A172 (cell line): ENCODE data around the gene SMIM10. TPM values are rescaled to one million over a fixed set of nuclear protein-coding genes. Genes with fewer than 3 reads are reported as not detected.
"Not testable (repeated sequence)": the region's sequence is repeated elsewhere in the genome, so short reads cannot be mapped to it uniquely, and the experiment has no call there.

ENCODE experiments used
- DNase-seq: peaks from one replicate; pipeline ENCODE4 v3.0.0-alpha.2; 2015; ENCODE audit warnings: low spot score
- total RNA-seq: library from RNA; depleted of rRNA; stranded (reverse); fragments of >200 nt; shearing (Covaris generic); gene quantifications from 2 replicates; pipeline ENCODE4 v1.2.3, GENCODE V29; 2014; rRNA removed

SMIM10 gene
- 0.40 and 0.60 TPM in 2 replicates for total RNA-seq

GRCh38 chrX:134990801-134991481 is at the start of gene SMIM10:
Gene SMIM10 (plus strand): TSS chrX:134990991. CDS start chrX:134991096, 105 bp downstream.
- peak; percentile 20 for DNase-seq

- not testable (repeated sequence) for DNase-seq
Observed at GRCh38 chrX:134946364-134946763, 44.4 kb upstream of the SMIM10 start.

GRCh38 chrX:134948333-134949241 is 42.2 kb upstream of the SMIM10 start:
- DNase-seq, result peak; percentile 85

GRCh38 chrX:134949271-134949670 is 41.5 kb upstream of the SMIM10 start:
- DNase-seq, result peak; percentile 58

- no peak for DNase-seq
Observed at GRCh38 chrX:134957836-134958235, 33.0 kb upstream of the SMIM10 start.

GRCh38 chrX:134960366-134960765 is 30.4 kb upstream of the SMIM10 start:
- not testable (repeated sequence) for DNase-seq

GRCh38 chrX:134963041-134963440 is 27.8 kb upstream of the SMIM10 start:
- no peak for DNase-seq

- no peak for DNase-seq
Observed at GRCh38 chrX:134969726-134970125, 21.1 kb upstream of the SMIM10 start.

GRCh38 chrX:134971926-134972325 is 18.9 kb upstream of the SMIM10 start:
- DNase-seq, result no peak

GRCh38 chrX:134975516-134975915 is 15.3 kb upstream of the SMIM10 start:
- no peak for DNase-seq

GRCh38 chrX:134981910-134982309 is 8.9 kb upstream of the SMIM10 start:
- no peak for DNase-seq

- DNase-seq, result no peak
Observed at GRCh38 chrX:134982748-134983147, 8.0 kb upstream of the SMIM10 start.

- DNase-seq, result no peak
Observed at GRCh38 chrX:134985479-134985878, 5.3 kb upstream of the SMIM10 start.

- DNase-seq, result no peak
Observed at GRCh38 chrX:134990475-134990800, 353 bp upstream of the SMIM10 start.

GRCh38 chrX:134997646-134998045 is 6.9 kb downstream of the SMIM10 start:
- no peak for DNase-seq

GRCh38 chrX:134998246-134998645 is 7.5 kb downstream of the SMIM10 start:
- DNase-seq, result no peak

- peak; percentile 0 for DNase-seq
Observed at GRCh38 chrX:134999469-134999868, 8.7 kb downstream of the SMIM10 start.

GRCh38 chrX:135000516-135000915 is 9.7 kb downstream of the SMIM10 start:
- DNase-seq, result no peak

- DNase-seq, result peak; percentile 57
Observed at GRCh38 chrX:135003876-135004623, 13.3 kb downstream of the SMIM10 start.

- DNase-seq, result no peak
Observed at GRCh38 chrX:135006187-135006586, 15.4 kb downstream of the SMIM10 start.

- no peak for DNase-seq
Observed at GRCh38 chrX:135009057-135009610, 18.3 kb downstream of the SMIM10 start.

GRCh38 chrX:135009838-135010237 is 19.0 kb downstream of the SMIM10 start:
- DNase-seq, result no peak
